ENCODE measurements around the gene CELF4. TPM values are rescaled to one million over a fixed set of nuclear protein-coding genes. Genes with fewer than 3 reads are reported as not detected.

The CELF4 gene
- total RNA-seq, 2 donors from 2014 or later: not detected

DNA sequence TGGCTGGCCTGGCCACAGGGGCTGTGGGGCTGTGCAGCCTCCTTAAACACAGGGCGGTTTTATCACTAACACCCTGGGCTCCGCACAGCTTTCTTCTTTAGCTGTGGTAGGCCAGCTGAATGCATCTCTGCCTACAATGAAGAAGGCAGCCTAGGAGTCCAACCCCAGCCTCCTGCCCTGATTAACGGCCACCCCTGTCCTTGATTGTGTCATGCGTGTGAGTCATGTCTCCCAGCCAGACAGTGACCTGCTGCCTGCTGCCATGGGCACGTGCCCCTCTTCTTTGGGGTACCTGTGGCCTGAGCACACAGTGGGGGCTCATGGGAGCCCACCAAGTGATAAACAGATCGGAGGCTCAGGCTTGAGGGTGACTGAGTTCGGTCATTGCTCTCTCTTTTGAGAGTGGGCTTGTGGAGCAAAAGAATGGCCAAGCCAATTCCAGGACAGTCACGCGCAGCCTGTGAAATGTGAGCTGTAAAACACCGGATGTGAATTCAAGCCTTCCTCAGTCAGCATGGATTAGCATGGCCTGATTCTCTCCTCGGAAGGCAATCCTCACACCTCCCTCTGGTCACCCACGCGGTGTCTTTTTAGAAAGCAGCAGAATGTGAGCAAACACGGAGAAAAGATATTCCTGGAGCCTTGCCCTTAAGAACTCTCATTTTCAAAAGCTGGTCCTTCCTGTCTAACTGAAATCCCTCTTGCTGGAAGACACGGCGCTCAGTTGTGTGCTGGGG, 144.1 kb downstream of the CELF4 start:
- ATAC-seq (no peak), DNase-seq (no peak)
- Mint-ChIP-seq H3K36me3 (ENCODE audit: low read depth) (no peaks in the 10 kb centered on the region), H3K27me3 (peaks cover 33% of the 10 kb centered on the region), H3K27ac (no peak overlapping the region), H3K4me3 (no peak overlapping the region), H3K4me1 (no peaks in the 10 kb centered on the region)
- no peaks in the 10 kb centered on the region for H3K9me3 ChIP-seq (ENCODE audit: control insufficient read depth, low read length, poor library complexity, severe bottlenecking)

DNA sequence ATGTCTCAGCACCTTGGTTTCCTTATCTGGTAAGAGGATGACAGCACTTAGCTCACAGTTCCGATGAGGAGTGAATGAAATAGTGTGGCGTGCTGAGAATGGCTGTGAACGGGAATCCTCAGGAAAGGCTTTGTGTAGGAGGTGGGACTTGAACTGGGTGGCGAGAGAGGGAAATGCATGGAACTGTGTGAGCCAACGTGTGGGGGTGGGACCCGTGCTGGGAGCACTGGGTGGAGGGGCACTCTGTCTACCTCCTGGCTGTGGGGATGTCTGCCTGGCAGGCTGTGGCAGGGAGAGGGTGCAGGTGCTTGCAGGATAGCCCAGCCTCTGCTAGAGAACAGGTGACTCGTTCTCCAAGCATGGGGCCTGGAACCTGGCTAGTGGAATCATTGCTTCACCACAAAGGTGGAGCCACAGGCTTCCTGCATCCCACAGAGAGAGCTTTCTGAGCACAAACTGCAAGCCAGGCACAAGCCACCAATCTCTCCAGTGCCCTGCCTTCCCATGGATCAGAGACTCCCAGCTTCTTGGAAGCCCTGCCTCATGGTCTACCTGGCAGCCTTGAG, 145.2 kb downstream of the CELF4 start:
- DNase-seq (no peak), ATAC-seq (no peak)
- H3K4me1 Mint-ChIP-seq: no peaks in the 10 kb centered on the region
- H3K4me3 Mint-ChIP-seq: no peak overlapping the region
- no peak overlapping the region for H3K27ac Mint-ChIP-seq
- H3K27me3 Mint-ChIP-seq: peaks cover 39% of the 10 kb centered on the region
- H3K9me3 ChIP-seq (ENCODE audit: control insufficient read depth, low read length, poor library complexity, severe bottlenecking): no peaks in the 10 kb centered on the region
- no peaks in the 10 kb centered on the region for H3K36me3 Mint-ChIP-seq (ENCODE audit: low read depth)

DNA sequence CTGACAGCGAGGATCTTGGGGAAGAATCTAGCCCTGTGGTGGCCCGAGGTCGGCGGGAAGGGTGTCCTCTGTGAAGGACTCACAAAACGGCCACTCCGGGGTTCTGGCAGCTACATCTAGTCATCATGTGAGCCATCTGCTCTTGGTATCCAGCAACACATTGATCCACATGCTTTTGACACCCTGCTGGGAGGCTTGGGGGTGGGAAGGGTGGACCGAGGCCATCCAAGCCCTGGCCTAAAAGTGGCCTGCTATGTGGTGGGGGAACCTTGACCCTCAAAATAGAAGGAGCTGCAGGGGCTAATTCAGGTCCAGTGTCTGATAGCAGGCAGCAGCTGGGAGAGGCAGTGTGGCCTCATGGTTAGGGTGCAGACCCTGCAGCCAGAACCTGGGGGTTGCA, 145.7 kb downstream of the CELF4 start:
- Mint-ChIP-seq H3K4me3 (no peak overlapping the region), H3K27me3 (peaks cover 34% of the 10 kb centered on the region), H3K4me1 (no peaks in the 10 kb centered on the region), H3K36me3 (ENCODE audit: low read depth) (no peaks in the 10 kb centered on the region), H3K27ac (no peak overlapping the region)
- DNase-seq (no peak), ATAC-seq (no peak)
- H3K9me3 ChIP-seq (ENCODE audit: control insufficient read depth, low read length, poor library complexity, severe bottlenecking): no peaks in the 10 kb centered on the region

DNA sequence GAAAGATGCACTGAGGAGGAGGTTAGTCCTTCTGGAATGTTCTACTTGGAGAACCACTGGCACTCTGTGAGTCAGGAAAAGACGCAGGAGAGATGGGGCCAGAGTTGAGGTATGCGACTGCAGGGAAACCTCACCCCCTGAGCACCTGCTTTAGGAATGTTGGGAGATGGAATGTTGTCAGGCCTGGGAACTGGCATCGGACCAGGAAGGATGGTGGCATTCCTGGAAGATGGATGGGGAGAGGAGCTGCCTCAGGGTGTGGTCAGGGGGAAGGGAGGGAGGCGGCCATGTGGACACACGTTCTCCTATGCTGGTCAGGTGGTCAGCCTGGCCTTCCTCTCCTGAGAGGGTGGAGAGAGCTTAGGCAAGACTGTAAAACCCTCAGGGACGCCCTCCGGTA, 146.3 kb downstream of the CELF4 start:
- no peak for ATAC-seq

DNA sequence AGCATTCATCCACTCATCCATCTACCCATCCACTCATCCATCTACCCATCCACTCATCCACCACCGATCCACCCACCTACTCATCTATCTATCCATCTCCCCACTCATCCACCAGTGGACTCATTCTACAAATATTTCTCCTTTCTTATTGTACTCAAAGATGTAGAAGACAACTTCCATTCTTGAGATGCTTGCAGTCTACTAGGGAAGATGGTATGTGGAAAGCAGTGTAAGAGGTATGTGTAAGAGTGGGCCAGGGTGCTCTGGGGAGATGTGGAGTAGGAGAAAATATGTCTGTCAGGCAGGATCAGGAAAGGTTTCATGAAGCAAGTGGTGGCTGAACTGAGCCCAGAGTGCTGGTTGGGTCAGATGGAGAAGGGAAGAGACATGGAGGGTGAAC, 150.8 kb downstream of the CELF4 start:
- H3K27me3 Mint-ChIP-seq: peaks cover 11% of the 10 kb centered on the region
- no peak overlapping the region for H3K4me3 Mint-ChIP-seq
- DNase-seq: no peak
- no peaks in the 10 kb centered on the region for H3K9me3 ChIP-seq (ENCODE audit: control insufficient read depth, low read length, poor library complexity, severe bottlenecking)
- ATAC-seq: no peak
- no peak overlapping the region for H3K27ac Mint-ChIP-seq
- no peaks in the 10 kb centered on the region for H3K36me3 Mint-ChIP-seq (ENCODE audit: low read depth)
- no peaks in the 10 kb centered on the region for H3K4me1 Mint-ChIP-seq

More for the DNA sequence above, 146.3 kb downstream of the CELF4 start:
- no peak overlapping the region for H3K4me3 Mint-ChIP-seq
- H3K36me3 Mint-ChIP-seq (ENCODE audit: low read depth): no peaks in the 10 kb centered on the region
- no peak overlapping the region for H3K27ac Mint-ChIP-seq
- DNase-seq: no peak
- H3K27me3 Mint-ChIP-seq: peaks cover 31% of the 10 kb centered on the region
- no peaks in the 10 kb centered on the region for H3K4me1 Mint-ChIP-seq
- no peaks in the 10 kb centered on the region for H3K9me3 ChIP-seq (ENCODE audit: control insufficient read depth, low read length, poor library complexity, severe bottlenecking)

DNA sequence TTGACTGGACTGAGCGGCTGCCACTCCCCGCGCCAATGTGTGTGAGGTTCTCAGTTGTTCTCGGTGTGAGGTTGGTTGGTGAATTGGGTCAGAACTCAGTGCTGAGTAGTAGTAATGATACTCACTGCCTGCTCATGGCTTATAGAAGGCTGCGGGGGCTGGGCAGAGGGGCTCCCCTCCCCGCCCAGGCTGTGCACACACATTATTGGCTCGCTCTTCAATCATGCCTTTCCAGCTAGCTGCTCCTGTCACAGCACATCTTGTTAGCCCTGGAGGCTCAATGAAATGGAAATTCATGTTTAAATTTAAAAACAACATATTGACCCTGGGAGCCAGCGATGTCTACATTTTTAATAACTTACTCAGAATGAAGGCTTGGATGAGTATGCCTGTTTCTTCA, 152.8 kb downstream of the CELF4 start:
- H3K4me1 Mint-ChIP-seq: no peaks in the 10 kb centered on the region
- DNase-seq: no peak
- H3K27me3 Mint-ChIP-seq: peaks cover 7% of the 10 kb centered on the region
- no peaks in the 10 kb centered on the region for H3K36me3 Mint-ChIP-seq (ENCODE audit: low read depth)
- no peak for ATAC-seq
- no peak overlapping the region for H3K27ac Mint-ChIP-seq
- H3K4me3 Mint-ChIP-seq: no peak overlapping the region
- no peaks in the 10 kb centered on the region for H3K9me3 ChIP-seq (ENCODE audit: control insufficient read depth, low read length, poor library complexity, severe bottlenecking)

DNA sequence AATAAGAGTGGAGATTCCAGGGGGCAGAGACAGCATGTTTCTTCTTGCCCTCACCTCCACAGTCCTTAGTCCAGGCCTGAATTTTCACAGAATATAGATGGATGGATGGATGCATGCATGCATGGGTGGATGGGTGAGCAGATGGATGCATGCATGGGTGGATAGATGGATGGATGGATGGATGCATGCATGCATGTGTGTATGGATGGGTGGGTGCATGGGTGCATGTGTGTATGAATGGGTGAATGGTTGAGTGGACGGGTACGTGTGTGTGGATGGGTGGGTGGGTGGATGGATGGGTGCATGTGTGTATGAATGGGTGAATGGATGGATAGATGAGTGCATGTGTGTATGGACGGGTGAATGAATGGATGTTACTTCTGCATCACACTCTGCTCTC, 153.3 kb downstream of the CELF4 start:
- ATAC-seq (no peak), DNase-seq (no peak)
- H3K4me1 Mint-ChIP-seq: no peaks in the 10 kb centered on the region
- H3K27me3 Mint-ChIP-seq: peaks cover 7% of the 10 kb centered on the region
- no peaks in the 10 kb centered on the region for H3K9me3 ChIP-seq (ENCODE audit: control insufficient read depth, low read length, poor library complexity, severe bottlenecking)
- no peak overlapping the region for H3K4me3 Mint-ChIP-seq
- no peak overlapping the region for H3K27ac Mint-ChIP-seq
- H3K36me3 Mint-ChIP-seq (ENCODE audit: low read depth): no peaks in the 10 kb centered on the region

DNA sequence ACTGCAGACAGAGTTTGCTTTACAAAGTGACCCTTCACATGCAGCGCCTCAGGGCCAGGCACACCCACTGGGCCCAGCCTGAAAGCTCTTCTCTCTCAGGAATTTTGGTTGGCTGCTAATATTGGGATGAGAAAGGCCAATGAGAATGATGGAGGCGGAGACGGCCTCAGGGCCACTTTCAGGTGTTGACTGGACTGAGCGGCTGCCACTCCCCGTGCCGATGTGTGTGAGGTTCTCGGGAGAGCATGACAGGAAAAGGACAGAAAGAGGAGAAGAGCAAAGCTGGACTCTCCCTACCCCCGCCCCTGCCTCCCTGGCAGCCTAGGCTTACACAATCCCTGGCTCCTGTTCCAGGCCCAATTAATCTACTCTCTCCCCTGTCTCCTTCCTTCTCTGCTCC, 155.7 kb downstream of the CELF4 start:
- Mint-ChIP-seq H3K4me3 (no peak overlapping the region), H3K27me3 (peaks cover 7% of the 10 kb centered on the region), H3K27ac (no peak overlapping the region)

DNA sequence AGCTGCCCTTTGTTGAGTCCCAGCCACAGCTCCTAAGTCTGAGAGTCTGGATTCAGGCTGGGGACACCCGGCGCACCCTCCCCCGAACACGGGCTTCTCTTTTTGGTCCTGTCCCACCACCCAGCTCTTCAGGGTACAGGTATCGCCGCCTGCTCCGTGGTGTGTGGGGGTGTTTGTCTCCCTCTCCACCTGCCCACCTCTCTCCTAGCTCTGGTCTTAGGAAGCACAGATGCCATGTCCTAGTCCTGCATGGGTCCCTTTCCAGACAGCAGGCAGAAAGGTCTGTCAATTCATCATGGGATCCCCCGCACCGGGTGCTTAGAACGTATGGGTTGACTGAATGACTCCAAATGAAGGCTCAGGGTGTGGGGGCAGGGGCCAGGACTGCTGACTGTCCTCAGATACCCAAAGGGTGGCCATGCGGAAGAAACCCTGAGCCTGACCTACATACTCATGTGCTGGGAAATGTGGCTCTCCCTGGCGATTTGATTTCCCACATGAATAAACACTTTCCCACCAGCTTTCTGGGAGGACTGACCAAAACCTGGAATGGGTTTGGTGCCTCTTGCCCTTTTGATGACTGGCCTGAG, 156.8 kb downstream of the CELF4 start:
- Mint-ChIP-seq H3K27ac (no peak overlapping the region), H3K36me3 (ENCODE audit: low read depth) (no peaks in the 10 kb centered on the region), H3K4me1 (peaks cover 5% of the 10 kb centered on the region), H3K27me3 (peaks cover 8% of the 10 kb centered on the region), H3K4me3 (no peak overlapping the region)
- ATAC-seq (no peak), DNase-seq (no peak)
- H3K9me3 ChIP-seq (ENCODE audit: control insufficient read depth, low read length, poor library complexity, severe bottlenecking): no peaks in the 10 kb centered on the region

More for the DNA sequence above, 155.7 kb downstream of the CELF4 start:
- no peaks in the 10 kb centered on the region for H3K36me3 Mint-ChIP-seq (ENCODE audit: low read depth)
- H3K4me1 Mint-ChIP-seq: peaks cover 4% of the 10 kb centered on the region
- DNase-seq: no peak
- ATAC-seq: no peak
- H3K9me3 ChIP-seq (ENCODE audit: control insufficient read depth, low read length, poor library complexity, severe bottlenecking): no peaks in the 10 kb centered on the region

DNA sequence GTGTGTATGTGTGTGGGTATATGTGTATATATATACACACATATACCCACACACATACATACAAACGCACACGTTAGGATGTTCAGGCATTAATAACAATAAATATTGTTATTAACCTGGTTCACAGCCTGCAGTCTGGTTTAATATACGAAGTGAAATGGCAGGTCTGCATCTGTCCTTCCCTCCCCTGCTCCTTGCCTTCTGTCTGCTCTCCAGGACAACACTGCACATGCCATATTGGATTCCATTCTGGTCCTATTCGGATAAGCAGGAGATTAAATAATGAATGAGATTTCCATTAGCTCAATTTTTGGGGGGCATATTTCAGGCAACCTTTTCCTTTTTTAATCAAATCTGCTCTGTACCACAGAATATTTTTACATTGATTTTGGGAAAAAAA, 158.0 kb downstream of the CELF4 start:
- Mint-ChIP-seq H3K4me1 (peaks cover 5% of the 10 kb centered on the region), H3K4me3 (no peak overlapping the region), H3K36me3 (ENCODE audit: low read depth) (no peaks in the 10 kb centered on the region), H3K27me3 (peaks cover 8% of the 10 kb centered on the region), H3K27ac (no peak overlapping the region)
- H3K9me3 ChIP-seq (ENCODE audit: control insufficient read depth, low read length, poor library complexity, severe bottlenecking): no peaks in the 10 kb centered on the region
- DNase-seq: no peak
- no peak for ATAC-seq

DNA sequence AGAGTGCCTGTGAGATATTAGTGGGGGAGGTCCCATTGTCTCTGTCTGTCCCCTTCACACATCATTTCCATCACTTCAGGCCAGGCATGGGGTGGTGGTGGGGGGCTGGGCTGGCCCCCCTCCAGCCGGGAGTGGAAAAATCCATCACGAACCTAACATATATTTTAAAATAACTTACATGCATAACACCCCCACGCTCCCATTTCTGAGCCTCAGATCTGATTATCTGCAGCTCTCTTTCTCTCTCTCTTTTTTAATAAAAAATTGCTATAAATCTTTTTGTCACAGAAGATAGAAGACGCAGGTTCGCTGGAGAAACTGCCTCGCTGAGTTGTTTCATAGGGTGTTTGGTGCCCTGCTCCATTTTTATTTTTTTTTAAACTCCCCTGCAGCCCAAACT, 159.8 kb downstream of the CELF4 start:
- no peaks in the 10 kb centered on the region for H3K9me3 ChIP-seq (ENCODE audit: control insufficient read depth, low read length, poor library complexity, severe bottlenecking)
- no peaks in the 10 kb centered on the region for H3K36me3 Mint-ChIP-seq (ENCODE audit: low read depth)
- no peak for ATAC-seq
- no peak for DNase-seq
- no peak overlapping the region for H3K4me3 Mint-ChIP-seq
- H3K4me1 Mint-ChIP-seq: peaks cover 5% of the 10 kb centered on the region
- peaks cover 11% of the 10 kb centered on the region for H3K27me3 Mint-ChIP-seq
- H3K27ac Mint-ChIP-seq: no peak overlapping the region

DNA sequence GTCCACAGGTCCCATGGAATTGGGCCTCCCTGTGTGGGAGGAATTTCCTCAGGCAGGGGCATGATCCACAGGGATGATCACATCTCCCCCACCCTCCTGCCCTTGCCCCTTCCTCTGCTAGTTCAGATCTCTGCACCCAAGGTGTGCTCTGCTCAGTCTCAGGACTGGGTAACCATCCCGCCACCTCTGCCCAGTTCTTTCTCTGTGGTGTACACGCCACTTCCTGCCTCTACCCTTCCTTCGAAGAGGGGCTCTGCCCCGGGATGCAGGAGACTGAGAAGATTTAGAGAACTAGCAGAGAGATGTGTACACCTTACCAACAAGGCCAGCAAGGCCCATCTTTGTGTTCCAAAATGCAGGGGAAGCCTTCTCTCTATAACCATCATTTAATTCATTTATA, 160.4 kb downstream of the CELF4 start:
- H3K27ac Mint-ChIP-seq: no peak overlapping the region
- peaks cover 13% of the 10 kb centered on the region for H3K27me3 Mint-ChIP-seq
- no peak overlapping the region for H3K4me3 Mint-ChIP-seq
- DNase-seq: no peak
- no peaks in the 10 kb centered on the region for H3K36me3 Mint-ChIP-seq (ENCODE audit: low read depth)
- ATAC-seq: no peak
- H3K4me1 Mint-ChIP-seq: peaks cover 5% of the 10 kb centered on the region
- H3K9me3 ChIP-seq (ENCODE audit: control insufficient read depth, low read length, poor library complexity, severe bottlenecking): no peaks in the 10 kb centered on the region

DNA sequence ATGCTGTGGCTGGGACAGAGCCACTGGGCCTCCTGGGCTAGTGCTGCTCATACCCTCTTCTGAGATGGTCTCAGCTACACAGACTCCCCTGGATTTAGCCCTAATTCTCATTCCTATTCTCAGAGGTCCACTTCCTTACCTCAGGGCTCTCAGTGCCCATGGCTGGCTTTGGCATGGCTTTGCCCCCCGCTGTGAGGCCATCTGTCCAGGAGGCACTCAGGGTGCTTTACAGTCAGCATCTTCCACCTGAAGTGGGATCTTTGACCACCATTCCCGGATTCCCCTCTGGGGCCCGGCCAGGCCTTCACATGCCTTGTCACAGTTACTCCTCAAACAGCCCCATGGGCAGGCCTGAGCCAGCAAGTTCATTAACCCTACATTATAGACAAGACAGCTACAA, 161.8 kb downstream of the CELF4 start:
- DNase-seq (no peak), ATAC-seq (no peak)
- Mint-ChIP-seq H3K36me3 (ENCODE audit: low read depth) (no peaks in the 10 kb centered on the region), H3K4me3 (no peak overlapping the region), H3K4me1 (peaks cover 5% of the 10 kb centered on the region), H3K27me3 (peaks cover 13% of the 10 kb centered on the region), H3K27ac (no peak overlapping the region)
- no peaks in the 10 kb centered on the region for H3K9me3 ChIP-seq (ENCODE audit: control insufficient read depth, low read length, poor library complexity, severe bottlenecking)

Data from T-helper 17 cell (primary cell).